Testis (tissue), 2 donors: ENCODE measurements around the gene ESYT2.

Source experiments
- CTCF ChIP-seq, 3 experiments: fragments of 450-650 bp in 2 of 3; fragments of 200-600 bp in 1 of 3; sonication (generic) in 1 of 3; IDR thresholded peaks; one replicate each; pipeline ENCODE4 v1.5.1; 2016 to 2019; ENCODE audit warnings: antibody characterized with exemption in 3 of 3, mild to moderate bottlenecking in 2 of 3, moderate library complexity in 1 of 3
- POLR2A ChIP-seq: fragments of 450-650 bp; IDR thresholded peaks from one replicate; pipeline ENCODE4 v1.6.1; 2017; ENCODE audit warnings: antibody characterized with exemption, mild to moderate bottlenecking, moderate library complexity

DNA sequence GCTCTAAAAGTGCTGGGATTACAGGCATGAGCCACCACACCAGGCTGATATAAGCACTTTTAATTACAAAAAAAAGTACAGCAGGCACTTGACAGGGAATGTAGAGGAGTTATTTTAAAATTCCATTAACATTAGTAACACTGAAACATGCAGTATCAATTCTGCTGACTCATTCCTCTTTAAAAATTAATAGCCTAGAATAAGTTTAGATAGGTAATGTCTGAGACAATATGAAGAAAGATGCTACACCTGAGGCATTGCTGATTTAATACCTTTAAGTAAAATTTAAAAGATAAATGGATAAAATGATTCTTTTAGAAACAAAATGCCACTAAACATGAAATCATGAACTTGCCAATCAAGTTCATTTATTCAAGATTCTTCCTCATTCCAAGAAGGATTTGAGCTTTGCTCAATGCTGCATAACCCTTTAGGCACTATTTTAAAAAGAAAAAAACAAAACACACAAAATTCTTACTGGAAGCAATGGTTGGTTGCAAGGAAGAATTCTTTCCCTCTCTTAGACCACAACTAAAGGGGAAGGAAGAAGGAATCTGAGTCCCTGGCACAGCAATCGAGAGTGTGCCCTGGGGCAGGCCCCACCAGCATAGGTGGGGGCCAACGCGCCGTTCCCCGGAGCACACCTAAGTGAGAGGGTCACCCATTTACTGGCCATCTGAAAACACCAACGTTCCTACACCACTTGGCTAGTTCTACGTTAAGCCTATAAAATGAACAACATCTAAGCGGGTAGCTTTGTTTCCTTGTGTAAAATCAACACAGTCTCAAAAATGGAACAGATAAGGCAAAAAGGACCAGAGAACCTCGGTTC, 26.6 kb downstream of the ESYT2 start:
- no peak for TF ChIP-seq CTCF (IDR thresholded peaks at IDR 0.05)
- TF ChIP-seq POLR2A: no peak
